ENCODE data around the gene CFAP46. TPM values are rescaled to one million over a fixed set of nuclear protein-coding genes. Genes with fewer than 3 reads are reported as not detected.

The CFAP46 gene
- total and polyA plus RNA-seq, 2 of the 4 experiments (the other 2 are of a cell fraction) = 1.3 to 1.8 TPM

DNA sequence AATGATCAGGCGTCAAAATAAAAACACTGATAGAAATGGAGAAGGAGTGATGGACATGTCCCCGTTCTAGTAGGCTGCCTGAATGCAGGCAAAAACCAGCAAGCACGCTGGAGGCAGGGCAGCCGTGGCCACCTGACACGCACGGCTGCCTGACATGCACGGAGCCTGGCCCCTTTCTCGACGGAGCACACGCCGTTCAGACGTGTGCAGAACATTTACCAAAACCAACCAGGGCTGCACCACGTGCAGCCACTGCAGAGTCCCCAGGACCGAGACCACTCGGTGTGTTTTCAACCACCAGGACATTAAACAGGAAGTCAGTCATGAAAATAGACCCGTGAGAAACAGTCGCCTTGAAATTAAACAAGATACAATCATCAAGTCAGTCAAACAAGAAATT is 94.5 kb downstream of the CFAP46 start:
- H3K27ac ChIP-seq (ENCODE audit: insufficient read depth, low read length) = no peak overlapping the region
- DNase-seq = no peak
- in situ Hi-C loops (cut with MboI; ENCODE audit: low sequenced_read_pairs) (no loop called here), intact Hi-C loops (cut with micrococcal nuclease) (no loop called here), dilution Hi-C loops (cut with HindIII; ENCODE audit: low sequenced_read_pairs, unreplicated experiment) (no loop called here)
- no TSS peak for BruUV-seq (replicated peaks)
- no peak overlapping the region for H4K5ac ChIP-seq (ENCODE audit: low read depth, low read length)
- H4K8ac ChIP-seq (ENCODE audit: low read depth in 2 of 2, low read length in 2 of 2) = no peak overlapping the region
- H3K4me2 ChIP-seq (ENCODE audit: low read depth, low read length) = no peak overlapping the region; the same call in 1 of the 2 replicates
- H3K9me1 ChIP-seq (ENCODE audit: insufficient read depth, low read length) = no peaks in the 10 kb centered on the region
- no peak overlapping the region for H3K4me3 ChIP-seq (ENCODE audit: insufficient read depth, low read depth, low read length)
- no peak overlapping the region for H4K91ac ChIP-seq (ENCODE audit: insufficient read depth, low read depth, low read length)
- no peaks in the 10 kb centered on the region for H4K20me1 ChIP-seq (ENCODE audit: insufficient read depth, low read length)
- H3K4ac ChIP-seq (ENCODE audit: low read depth, low read length) = no peak overlapping the region
- H3K14ac ChIP-seq (replicated peaks; ENCODE audit: low read depth, low read length) = no peak overlapping the region
- H2BK20ac ChIP-seq (ENCODE audit: low read depth, low read length) = no peak overlapping the region
- no peaks in the 10 kb centered on the region for H3K36me3 ChIP-seq (ENCODE audit: control insufficient read depth, insufficient read depth, low read length)
- H3K9me3 ChIP-seq (ENCODE audit: control insufficient read depth, insufficient read depth, low read length) = peaks cover 3% of the 10 kb centered on the region; the same call in 1 of the 2 replicates
- H2BK15ac ChIP-seq (ENCODE audit: low read depth, low read length) = no peak overlapping the region
- TF ChIP-seq CHD1 (IDR thresholded peaks at IDR 0.05; ENCODE audit: low read depth, low read length) = no peak
- TF ChIP-seq, protein P1, sequence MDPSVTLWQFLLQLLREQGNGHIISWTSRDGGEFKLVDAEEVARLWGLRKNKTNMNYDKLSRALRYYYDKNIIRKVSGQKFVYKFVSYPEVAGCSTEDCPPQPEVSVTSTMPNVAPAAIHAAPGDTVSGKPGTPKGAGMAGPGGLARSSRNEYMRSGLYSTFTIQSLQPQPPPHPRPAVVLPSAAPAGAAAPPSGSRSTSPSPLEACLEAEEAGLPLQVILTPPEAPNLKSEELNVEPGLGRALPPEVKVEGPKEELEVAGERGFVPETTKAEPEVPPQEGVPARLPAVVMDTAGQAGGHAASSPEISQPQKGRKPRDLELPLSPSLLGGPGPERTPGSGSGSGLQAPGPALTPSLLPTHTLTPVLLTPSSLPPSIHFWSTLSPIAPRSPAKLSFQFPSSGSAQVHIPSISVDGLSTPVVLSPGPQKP (IDR thresholded peaks at IDR 0.05; ENCODE audit: borderline replicate concordance, low read depth, low read length) = no peak
- no peak for TF ChIP-seq BHLHE40 (IDR thresholded peaks at IDR 0.05; ENCODE audit: low read depth, low read length)
- no peak for TF ChIP-seq SMC3 (IDR thresholded peaks at IDR 0.05; ENCODE audit: low read depth, low read length)
- TF ChIP-seq POLR2A (IDR thresholded peaks at IDR 0.05; ENCODE audit: low read depth, low read length) = no peak
- no peak for TF ChIP-seq CEBPB (IDR thresholded peaks at IDR 0.05; ENCODE audit: low read depth, low read length)
- TF ChIP-seq RCOR1 (IDR thresholded peaks at IDR 0.05; ENCODE audit: insufficient replicate concordance, low read length) = no peak
- TF ChIP-seq MAZ (IDR thresholded peaks at IDR 0.05; ENCODE audit: borderline replicate concordance, low read depth, low read length) = no peak
- TF ChIP-seq, protein P2, sequence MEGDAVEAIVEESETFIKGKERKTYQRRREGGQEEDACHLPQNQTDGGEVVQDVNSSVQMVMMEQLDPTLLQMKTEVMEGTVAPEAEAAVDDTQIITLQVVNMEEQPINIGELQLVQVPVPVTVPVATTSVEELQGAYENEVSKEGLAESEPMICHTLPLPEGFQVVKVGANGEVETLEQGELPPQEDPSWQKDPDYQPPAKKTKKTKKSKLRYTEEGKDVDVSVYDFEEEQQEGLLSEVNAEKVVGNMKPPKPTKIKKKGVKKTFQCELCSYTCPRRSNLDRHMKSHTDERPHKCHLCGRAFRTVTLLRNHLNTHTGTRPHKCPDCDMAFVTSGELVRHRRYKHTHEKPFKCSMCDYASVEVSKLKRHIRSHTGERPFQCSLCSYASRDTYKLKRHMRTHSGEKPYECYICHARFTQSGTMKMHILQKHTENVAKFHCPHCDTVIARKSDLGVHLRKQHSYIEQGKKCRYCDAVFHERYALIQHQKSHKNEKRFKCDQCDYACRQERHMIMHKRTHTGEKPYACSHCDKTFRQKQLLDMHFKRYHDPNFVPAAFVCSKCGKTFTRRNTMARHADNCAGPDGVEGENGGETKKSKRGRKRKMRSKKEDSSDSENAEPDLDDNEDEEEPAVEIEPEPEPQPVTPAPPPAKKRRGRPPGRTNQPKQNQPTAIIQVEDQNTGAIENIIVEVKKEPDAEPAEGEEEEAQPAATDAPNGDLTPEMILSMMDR (conservative IDR thresholded peaks at IDR 0.05; ENCODE audit: low read depth, low read length) = no peak
- TF ChIP-seq NFE2L2 (IDR thresholded peaks at IDR 0.05; ENCODE audit: low read depth, low read length) = no peak
- TF ChIP-seq FOS (IDR thresholded peaks at IDR 0.05; ENCODE audit: low read depth, low read length) = no peak
- TF ChIP-seq RAD21 (IDR thresholded peaks at IDR 0.05; ENCODE audit: low read length) = no peak
- no peak for TF ChIP-seq RFX5 (IDR thresholded peaks at IDR 0.05; ENCODE audit: low read depth, low read length)
- no peak for TF ChIP-seq MXI1 (IDR thresholded peaks at IDR 0.05; ENCODE audit: borderline replicate concordance, low read depth, low read length)
- CTCF ChIA-PET = no interaction called here
- no peak overlapping the region for H3K23ac ChIP-seq (ENCODE audit: low read depth, low read length)
- no peak for ATAC-seq (ENCODE audit: low read depth)
- H2BK5ac ChIP-seq (ENCODE audit: low read depth, low read length, poor library complexity, severe bottlenecking) = no peak overlapping the region
- peaks cover 33% of the 10 kb centered on the region for H3K27me3 ChIP-seq (ENCODE audit: control insufficient read depth, insufficient read depth, low read length)
- no peak overlapping the region for H2AK5ac ChIP-seq (ENCODE audit: low read depth, low read length)
- H3K56ac ChIP-seq (ENCODE audit: extremely low read depth, insufficient read depth, low read length) = no peak overlapping the region
- H2BK120ac ChIP-seq (ENCODE audit: low read depth, low read length) = no peak overlapping the region
- POLR2A ChIA-PET (ENCODE audit: unreplicated experiment) = no interaction called here
- H2AK9ac ChIP-seq (replicated peaks; ENCODE audit: low read depth, low read length, poor library complexity) = no peak overlapping the region
- 9% methylated on average over 9 of the region's 17 CpGs; no CpG with 5 or more reads in 1 of the 2 experiments for WGBS, 2 experiments (ENCODE audit: extremely low coverage in 2 of 2, insufficient read length in 1 of 2)
- no peak overlapping the region for H2AFZ ChIP-seq (replicated peaks; ENCODE audit: low read length, poor library complexity)
- H3K79me1 ChIP-seq (ENCODE audit: low read depth in 1 of 2, low read length in 2 of 2) = no peaks in the 10 kb centered on the region
- no peak overlapping the region for H3K9ac ChIP-seq (ENCODE audit: low read depth, low read length)
- H3K18ac ChIP-seq (ENCODE audit: low read depth, low read length) = no peak overlapping the region
- H3K4me1 ChIP-seq (ENCODE audit: control insufficient read depth, insufficient read depth, low read length) = no peaks in the 10 kb centered on the region
